H9 (cell line): ENCODE data around the gene FASTK. TPM values are rescaled to one million over a fixed set of nuclear protein-coding genes. Genes with fewer than 3 reads are reported as not detected.
"Not testable (repeated sequence)": the region's sequence is repeated elsewhere in the genome, so short reads cannot be mapped to it uniquely, and the experiment has no call there.

Source experiments
- DNase-seq: peaks from one replicate; pipeline ENCODE4 v3.0.0-alpha.2; 2017
- H2AFZ ChIP-seq: one replicate; pipeline ENCODE4 v1.6.1; 2013; ENCODE audit warnings: mild to moderate bottlenecking, low read length, control low read depth, moderate library complexity
- H2AK5ac ChIP-seq: 2 replicates; pipeline ENCODE4 v1.6.1; 2013; ENCODE audit warnings: low read length, control low read depth, mixed read lengths; ENCODE audit not compliant: insufficient read length
- H2BK120ac ChIP-seq: one replicate; pipeline ENCODE4 v1.6.1; 2013; ENCODE audit warnings: low read depth, mild to moderate bottlenecking, low read length, control low read depth, inconsistent platforms; ENCODE audit not compliant: poor library complexity, severe bottlenecking
- H2BK12ac ChIP-seq: 2 replicates; pipeline ENCODE4 v1.6.1; 2013; ENCODE audit warnings: low read length, control low read depth, mixed read lengths, low read depth; ENCODE audit not compliant: insufficient read length
- H2BK15ac ChIP-seq: 2 replicates; pipeline ENCODE4 v1.6.1; 2013; ENCODE audit warnings: low read depth, low read length, control low read depth
- H2BK20ac ChIP-seq: one replicate; pipeline ENCODE4 v1.6.1; 2013; ENCODE audit warnings: low read depth, mild to moderate bottlenecking, low read length, control low read depth, inconsistent platforms; ENCODE audit not compliant: poor library complexity, severe bottlenecking
- H2BK5ac ChIP-seq: 2 replicates; pipeline ENCODE4 v1.6.1; 2013; ENCODE audit warnings: low read length, control low read depth, mixed read lengths; ENCODE audit not compliant: insufficient read length
- H3K14ac ChIP-seq: 2 replicates; pipeline ENCODE4 v1.6.1; 2013; ENCODE audit warnings: low read length, control low read depth; ENCODE audit not compliant: insufficient read depth
- H3K18ac ChIP-seq: 2 replicates; pipeline ENCODE4 v1.6.1; 2013; ENCODE audit warnings: low read depth, mild to moderate bottlenecking, mixed read lengths, low read length, control low read depth; ENCODE audit not compliant: insufficient read length
- H3K23ac ChIP-seq: 2 replicates; pipeline ENCODE4 v1.6.1; 2013; ENCODE audit warnings: low read length, control low read depth, mixed read lengths, low read depth; ENCODE audit not compliant: insufficient read length
- H3K23me2 ChIP-seq: 2 replicates; pipeline ENCODE4 v1.6.1; 2013; ENCODE audit warnings: low read depth, mild to moderate bottlenecking, mixed read lengths, low read length, control low read depth; ENCODE audit not compliant: insufficient read length, poor library complexity, severe bottlenecking
- H3K27ac ChIP-seq: 2 replicates; pipeline ENCODE4 v1.5.1; 2013; ENCODE audit warnings: low read length, control low read depth, mixed read lengths, low read depth; ENCODE audit not compliant: insufficient read length
- H3K27me3 ChIP-seq: 2 replicates; pipeline ENCODE4 v1.6.1; 2013; ENCODE audit warnings: low read length, control low read depth, inconsistent platforms; ENCODE audit not compliant: insufficient read depth
- H3K4ac ChIP-seq: 2 replicates; pipeline ENCODE4 v1.6.1; 2013; ENCODE audit warnings: low read depth, mild to moderate bottlenecking, control low read depth, inconsistent platforms, low read length, moderate library complexity
- H3K4me1 ChIP-seq: 2 replicates; pipeline ENCODE4 v1.6.1; 2013; ENCODE audit warnings: low read length, control low read depth, inconsistent platforms; ENCODE audit not compliant: insufficient read depth
- H3K4me2 ChIP-seq: 2 replicates; pipeline ENCODE4 v1.6.1; 2013; ENCODE audit warnings: low read length, control low read depth, mixed read lengths; ENCODE audit not compliant: insufficient read length, insufficient read depth
- H3K56ac ChIP-seq: 2 replicates; pipeline ENCODE4 v1.6.1; 2013; ENCODE audit warnings: low read depth, mild to moderate bottlenecking, mixed read lengths, low read length, control low read depth; ENCODE audit not compliant: insufficient read length
- H3K79me1 ChIP-seq: 2 replicates; pipeline ENCODE4 v1.6.1; 2013; ENCODE audit warnings: low read depth, mild to moderate bottlenecking, moderate library complexity, low read length, control low read depth, inconsistent platforms; ENCODE audit not compliant: insufficient read depth, poor library complexity, severe bottlenecking
- H3K79me2 ChIP-seq: 2 replicates; pipeline ENCODE4 v1.6.1; 2013; ENCODE audit warnings: low read length, control low read depth, inconsistent platforms; ENCODE audit not compliant: insufficient read depth
- H3K9ac ChIP-seq: 2 replicates; pipeline ENCODE4 v1.6.1; 2013; ENCODE audit warnings: low read length, control low read depth, mixed read lengths; ENCODE audit not compliant: insufficient read length; ENCODE audit errors: extremely low read depth
- H3K9me3 ChIP-seq: one replicate; pipeline ENCODE4 v1.6.1; 2013; ENCODE audit warnings: low read depth, low read length, inconsistent platforms; ENCODE audit not compliant: control insufficient read depth
- H3T11ph ChIP-seq: one replicate; pipeline ENCODE4 v1.6.1; 2013; ENCODE audit warnings: mild to moderate bottlenecking, low read length, control low read depth, inconsistent platforms
- H4K20me1 ChIP-seq: one replicate; pipeline ENCODE4 v1.6.1; 2013; ENCODE audit not compliant: control insufficient read depth, insufficient read length, insufficient read depth
- H4K5ac ChIP-seq: 2 replicates; pipeline ENCODE4 v1.6.1; 2013; ENCODE audit warnings: low read depth, mild to moderate bottlenecking, mixed read lengths, low read length, control low read depth; ENCODE audit not compliant: insufficient read length
- H4K8ac ChIP-seq: replicated peaks from 2 replicates; pipeline ENCODE4 v1.6.1; 2013; ENCODE audit warnings: low read length, control low read depth, mixed read lengths, low read depth; ENCODE audit not compliant: insufficient read length
- H4K91ac ChIP-seq: 2 replicates; pipeline ENCODE4 v1.6.1; 2013; ENCODE audit warnings: low read depth, mild to moderate bottlenecking, moderate library complexity, mixed read lengths, low read length, control low read depth; ENCODE audit not compliant: insufficient read length
- H3K27ac Mint-ChIP-seq, 3 experiments: 2 replicates in 2 of 3; 3 replicates in 1 of 3; pipeline ENCODE4 v1.8.0; 2020 to 2021; ENCODE audit warnings: mixed read lengths in 3 of 3, mild to moderate bottlenecking in 1 of 3, moderate library complexity in 1 of 3
- H3K27me3 Mint-ChIP-seq: 2 replicates; pipeline ENCODE4 v1.8.0; 2021; ENCODE audit warnings: low read depth, mild to moderate bottlenecking, moderate library complexity, mixed read lengths
- H3K36me3 Mint-ChIP-seq, 3 experiments: 2 replicates in 2 of 3; 3 replicates in 1 of 3; pipeline ENCODE4 v1.8.0; 2020 to 2021; ENCODE audit warnings: low read depth in 3 of 3, mixed read lengths in 3 of 3; ENCODE audit not compliant: insufficient read depth in 1 of 3
- H3K4me1 Mint-ChIP-seq, 2 experiments: 2 replicates each; pipeline ENCODE4 v1.8.0; 2020; ENCODE audit warnings: mixed read lengths in 2 of 2
- H3K4me3 Mint-ChIP-seq, 2 experiments: 2 replicates in 1 of 2; 3 replicates in 1 of 2; pipeline ENCODE4 v1.8.0; 2020 to 2021; ENCODE audit warnings: mild to moderate bottlenecking in 2 of 2, mixed read lengths in 2 of 2, moderate library complexity in 1 of 2
- H3K9me3 Mint-ChIP-seq, 2 experiments: 2 replicates in 1 of 2; 3 replicates in 1 of 2; pipeline ENCODE4 v1.8.0; 2020; ENCODE audit warnings: mild to moderate bottlenecking in 2 of 2, mixed read lengths in 2 of 2, moderate library complexity in 1 of 2
- WGBS: extraction: QIAGEN DNeasy Blood & Tissue Kit; methylation state at CpG from one replicate; pipeline ENCODE4 v1.1.7; 2013; ENCODE audit warnings: missing lambda C conversion rate, low lambda C conversion rate, mixed read lengths; ENCODE audit not compliant: insufficient read length; ENCODE audit errors: extremely low coverage; 5-methylcytosine and 5-hydroxymethylcytosine counted together
- total RNA-seq: library from RNA; stranded (reverse); gene quantifications from 2 replicates; pipeline ENCODE4 v1.2.1, GENCODE V29; 2021

FASTK gene
- total RNA-seq, 1 experiment from 2014 or later = 57.8 TPM

- H3K4me1 ChIP-seq, H2BK5ac ChIP-seq, H3K79me1 ChIP-seq, H3K9me3 Mint-ChIP-seq, H4K91ac ChIP-seq, H3K9me3 ChIP-seq, H3K56ac ChIP-seq, H3K27ac ChIP-seq, H2AFZ ChIP-seq, H3K27me3 ChIP-seq, H3K4ac ChIP-seq, H2BK12ac ChIP-seq, H3K14ac ChIP-seq, H4K20me1 ChIP-seq, H3K79me2 ChIP-seq, H4K5ac ChIP-seq, H3T11ph ChIP-seq, H3K36me3 Mint-ChIP-seq, H3K23me2 ChIP-seq, H3K23ac ChIP-seq, H2BK20ac ChIP-seq, H2BK15ac ChIP-seq, H2AK5ac ChIP-seq, H4K8ac ChIP-seq, H3K9ac ChIP-seq: not testable (repeated sequence)
- H3K27me3 Mint-ChIP-seq = peaks cover 31% of the 10 kb centered on the region
- H3K4me2 ChIP-seq = peak overlapping the region; percentile 59
- H3K18ac ChIP-seq = peak overlapping the region; percentile 16
- H3K4me3 Mint-ChIP-seq = peak overlapping the region; percentile 87 to 90
- H2BK120ac ChIP-seq = peak overlapping the region; percentile 40
- H3K4me1 Mint-ChIP-seq = peaks cover 22 to 34% of the 10 kb centered on the region in 2 experiments
- peak overlapping the region in 2 of 3 experiments; percentile 96 to 98; a peak in 4 of 7 replicates for H3K27ac Mint-ChIP-seq
- peak; percentile 58 for DNase-seq
- WGBS = no CpG with 5 or more reads among the region's 19 CpGs
Observed at GRCh38 chr7:151026771-151027727, 53.6 kb downstream of the FASTK start.

Other genes starting within 250 kb of the FASTK start
- gene AOC1, start 228.3 kb downstream of the FASTK start, total RNA-seq = 0.11 and 0.28 TPM in 2 replicates
- 4.3 and 4.5 TPM in 2 replicates for gene KCNH2, start 102.5 kb downstream of the FASTK start, total RNA-seq
- gene NOS3, start 89.8 kb downstream of the FASTK start, total RNA-seq = 4.5 and 4.7 TPM in 2 replicates
- gene ATG9B, start 56.3 kb downstream of the FASTK start, total RNA-seq = 1.5 and 2.0 TPM in 2 replicates
- gene ABCB8, start 52.4 kb downstream of the FASTK start, total RNA-seq = 22.1 and 23.9 TPM in 2 replicates
- 1.7 and 2.3 TPM in 2 replicates for gene ASIC3, start 32.3 kb downstream of the FASTK start, total RNA-seq
- gene CDK5, start 22.9 kb downstream of the FASTK start, total RNA-seq = 16.3 and 19.9 TPM in 2 replicates
- 136 and 138 TPM in 2 replicates for gene SLC4A2, start 21.2 kb downstream of the FASTK start, total RNA-seq
- 45.4 and 53.6 TPM in 2 replicates for gene TMUB1, start 2.7 kb upstream of the FASTK start, total RNA-seq
- gene AGAP3, start 5.7 kb upstream of the FASTK start, total RNA-seq = 97.7 and 99.6 TPM in 2 replicates
- gene GBX1, start 86.9 kb upstream of the FASTK start, total RNA-seq = not detected in 2 replicates
- not detected in 2 replicates for gene ASB10, start 106.4 kb upstream of the FASTK start, total RNA-seq
- 0.97 TPM in 1 of 2 replicates, not detected in the other for gene H2BK1, start 129.7 kb upstream of the FASTK start, total RNA-seq
- gene ABCF2, start 146.4 kb upstream of the FASTK start, total RNA-seq = 70.1 and 70.5 TPM in 2 replicates
- gene CHPF2, start 151.7 kb upstream of the FASTK start, total RNA-seq = 25.7 and 28.1 TPM in 2 replicates
- gene SMARCD3, start 167.9 kb upstream of the FASTK start, total RNA-seq = 4.7 and 5.0 TPM in 2 replicates